HG02938 (cell line): ENCODE results near the gene CYP2U1.
"Not testable (repeated sequence)": the region's sequence is repeated elsewhere in the genome, so short reads cannot be mapped to it uniquely, and the experiment has no call there.

Experiments used
- ATAC-seq: cut with Tn5 transposase; IDR thresholded peaks from one replicate; pipeline ENCODE4 v1.9.1; 2021; ENCODE audit warnings: mild to moderate bottlenecking, moderate library complexity; ENCODE audit not compliant: unreplicated experiment

CYP2U1 gene

GRCh38 chr4:107917500-107917899 is 13.8 kb upstream of the CYP2U1 start:
- ATAC-seq: no peak

- ATAC-seq: no peak
Observed at GRCh38 chr4:107922486-107923473, 8.6 kb upstream of the CYP2U1 start.

DNA sequence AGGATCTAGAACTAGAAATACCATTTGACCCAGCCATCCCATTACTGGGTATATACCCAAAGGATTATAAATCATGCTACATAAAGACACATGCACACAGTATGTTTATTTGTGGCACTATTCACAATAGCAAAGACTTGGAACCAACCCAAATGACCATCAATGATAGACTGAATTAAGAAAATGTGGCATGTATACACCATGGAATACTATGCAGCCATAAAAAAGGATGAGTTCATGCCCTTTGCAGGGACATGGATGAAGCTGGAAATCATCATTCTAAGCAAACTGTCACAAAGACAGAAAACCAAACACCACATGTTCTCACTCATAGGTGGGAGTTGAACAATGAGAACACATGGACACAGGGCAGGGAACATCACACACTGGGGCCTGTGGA is 5.6 kb upstream of the CYP2U1 start:
- not testable (repeated sequence) for ATAC-seq

DNA sequence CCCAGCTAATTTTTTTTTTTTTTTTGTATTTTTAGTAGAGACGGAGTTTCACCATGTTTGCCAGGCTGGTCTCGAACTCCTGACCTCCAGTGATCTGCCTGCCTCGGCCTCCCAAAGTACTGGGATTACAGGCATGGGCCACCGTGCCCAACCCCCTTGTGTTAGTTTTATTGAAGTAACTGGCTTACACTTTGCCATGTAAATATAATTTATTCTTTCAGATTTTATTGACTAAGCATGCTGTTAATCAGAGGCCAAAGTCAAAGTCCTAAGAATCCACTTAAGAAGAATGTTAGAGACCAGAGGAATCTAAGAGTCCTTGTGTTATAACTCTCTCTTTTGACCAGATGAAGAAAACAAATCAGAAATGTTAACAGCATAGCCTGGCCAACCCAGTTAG is 4.5 kb upstream of the CYP2U1 start:
- not testable (repeated sequence) for ATAC-seq

DNA sequence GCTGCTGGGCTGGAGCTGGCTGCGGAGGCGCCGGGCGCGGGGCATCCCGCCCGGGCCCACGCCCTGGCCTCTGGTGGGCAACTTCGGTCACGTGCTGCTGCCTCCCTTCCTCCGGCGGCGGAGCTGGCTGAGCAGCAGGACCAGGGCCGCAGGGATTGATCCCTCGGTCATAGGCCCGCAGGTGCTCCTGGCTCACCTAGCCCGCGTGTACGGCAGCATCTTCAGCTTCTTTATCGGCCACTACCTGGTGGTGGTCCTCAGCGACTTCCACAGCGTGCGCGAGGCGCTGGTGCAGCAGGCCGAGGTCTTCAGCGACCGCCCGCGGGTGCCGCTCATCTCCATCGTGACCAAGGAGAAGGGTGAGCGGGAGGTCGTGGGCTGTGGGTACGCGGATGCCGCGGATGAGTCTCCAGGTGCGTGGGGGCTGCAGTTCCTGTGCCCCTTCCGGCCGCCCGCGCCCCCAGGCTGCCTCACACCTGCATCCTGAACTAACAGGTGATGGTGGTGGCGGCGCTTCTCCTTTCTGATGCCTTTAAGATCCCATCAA is 499 bp downstream of the CYP2U1 start:
- ATAC-seq: peak; percentile 31

DNA sequence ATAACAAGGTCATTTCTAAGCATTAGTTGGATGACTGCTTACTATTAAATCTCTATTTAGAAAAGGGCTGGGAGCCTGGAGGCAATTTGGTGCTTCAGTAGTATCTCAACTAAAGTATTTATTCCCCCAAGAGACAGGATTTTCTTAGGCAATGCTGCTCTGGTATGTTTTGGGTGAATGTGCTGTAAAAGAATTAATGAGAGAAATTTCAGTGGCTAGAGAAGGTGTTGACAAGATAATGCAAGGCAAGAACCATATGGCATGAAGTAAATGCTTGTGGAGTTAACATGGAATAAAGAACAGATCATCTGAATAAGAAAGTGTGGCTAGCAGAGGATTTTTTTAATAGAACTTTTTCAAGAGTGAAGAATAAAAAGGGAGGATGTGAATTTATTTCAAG is 3.9 kb downstream of the CYP2U1 start:
- ATAC-seq: no peak

DNA sequence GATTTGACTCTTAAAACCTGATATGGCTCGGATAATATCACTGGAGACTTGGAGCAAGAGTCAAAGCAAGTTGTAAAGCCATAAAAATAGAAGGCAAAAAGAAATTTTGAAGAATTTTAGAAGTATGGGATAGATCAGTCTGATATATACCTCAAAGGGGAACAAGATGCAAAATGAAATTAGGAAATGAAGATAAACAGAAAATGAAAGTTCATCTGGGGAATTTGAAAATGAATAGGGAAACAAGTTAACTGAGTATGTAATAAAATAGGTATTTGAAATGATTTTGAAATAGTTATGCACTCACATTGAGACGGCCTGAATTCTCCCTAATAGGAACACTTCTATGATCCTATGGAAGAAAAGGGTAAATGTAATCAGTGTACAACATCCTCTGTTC is 5.7 kb downstream of the CYP2U1 start:
- ATAC-seq: no peak

DNA sequence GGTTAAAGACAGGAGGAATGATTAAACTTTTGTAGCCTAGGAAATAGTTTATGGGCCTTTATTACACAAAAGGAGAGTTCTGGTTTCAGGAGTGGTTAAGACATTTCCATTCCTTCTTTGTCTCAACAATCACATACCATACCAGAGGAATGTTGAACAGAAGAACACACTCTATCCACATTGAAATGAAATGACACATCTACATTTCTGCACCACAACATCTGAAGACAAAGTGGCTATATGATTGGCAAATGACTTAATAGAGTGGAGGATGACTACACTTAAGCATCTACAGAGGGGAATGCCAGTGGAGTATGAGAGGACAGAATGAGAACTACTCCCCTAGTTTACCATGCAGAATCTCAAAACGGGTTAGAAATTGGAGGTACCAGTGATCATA is 8.0 kb downstream of the CYP2U1 start:
- no peak for ATAC-seq

GRCh38 chr4:107945809-107946208 is 14.5 kb downstream of the CYP2U1 start:
- no peak for ATAC-seq

- no peak for ATAC-seq
Observed at GRCh38 chr4:107950746-107951540, 19.6 kb downstream of the CYP2U1 start.

DNA sequence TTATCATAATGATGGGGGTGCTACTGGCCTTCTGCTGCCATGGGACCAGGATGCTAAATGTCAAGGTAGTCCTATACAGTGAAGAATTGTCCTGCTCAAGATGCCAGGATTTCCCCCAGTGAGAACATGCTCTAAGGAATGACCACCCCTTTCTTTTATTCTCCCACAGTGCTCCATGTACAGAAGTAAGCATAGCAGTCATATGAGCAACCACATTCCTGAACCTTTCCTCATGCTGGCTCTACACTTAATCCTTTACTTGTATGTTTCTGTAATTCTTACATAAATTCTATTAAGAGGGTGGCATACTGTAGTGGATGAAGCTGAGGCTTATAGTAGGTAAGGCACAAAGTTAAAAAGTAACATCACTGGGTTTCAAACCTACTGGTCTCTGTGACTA is 20.2 kb downstream of the CYP2U1 start:
- no peak for ATAC-seq

DNA sequence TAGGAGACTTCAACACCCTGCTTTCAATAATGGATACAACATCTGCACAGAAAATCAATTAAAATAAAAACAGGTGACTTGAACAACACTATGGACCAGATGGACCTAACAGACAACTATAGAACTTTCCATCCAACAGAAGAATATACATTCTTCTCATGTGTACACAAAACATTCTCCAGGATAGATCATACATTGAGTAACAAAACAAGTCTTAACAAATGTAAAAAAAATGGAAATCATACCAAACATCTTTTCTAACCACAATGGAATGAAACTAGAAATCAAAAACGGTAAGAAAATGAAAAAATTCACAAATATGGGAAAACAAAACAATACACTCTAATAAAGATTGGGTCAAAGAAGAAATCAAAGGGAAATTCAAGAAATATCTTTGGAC is 24.7 kb downstream of the CYP2U1 start:
- ATAC-seq: no peak

DNA sequence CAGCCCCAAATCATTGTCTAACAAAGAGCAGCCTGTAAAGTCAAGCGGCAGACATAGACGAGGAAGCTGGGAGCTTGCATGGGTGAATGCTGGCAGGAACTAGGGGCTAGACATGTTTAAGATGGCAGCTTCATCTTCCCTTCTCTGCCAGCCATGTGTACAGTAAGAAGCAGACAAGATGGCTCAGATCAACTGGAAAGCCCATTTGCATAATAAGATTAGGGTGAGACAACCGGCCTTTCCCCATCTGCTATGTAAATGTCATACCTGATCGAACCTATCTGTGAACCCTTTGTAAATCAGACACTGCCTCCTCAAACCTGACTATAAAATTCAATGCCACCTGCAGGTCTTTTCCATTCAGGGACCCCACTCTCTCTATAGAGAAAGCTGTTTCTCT is 35.6 kb downstream of the CYP2U1 start:
- ATAC-seq: no peak

DNA sequence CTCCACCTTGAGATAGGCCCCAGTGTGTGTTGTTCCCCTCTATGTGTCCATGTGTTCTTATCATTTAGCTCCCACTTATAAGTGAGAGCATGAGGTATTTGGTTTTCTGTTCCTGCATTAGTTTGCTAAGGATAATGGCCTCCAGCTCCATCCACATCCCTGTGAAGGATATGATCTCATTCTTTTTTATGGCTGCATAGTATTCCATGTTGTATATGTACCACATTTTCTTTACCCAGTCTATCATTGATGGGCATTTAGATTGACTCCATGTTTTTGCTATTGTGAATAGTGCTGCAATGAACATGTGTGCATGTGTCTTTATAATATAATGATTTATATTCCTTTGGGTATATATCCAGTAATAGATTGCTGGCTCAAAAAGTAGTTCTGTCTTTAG is 36.2 kb downstream of the CYP2U1 start:
- not testable (repeated sequence) for ATAC-seq

DNA sequence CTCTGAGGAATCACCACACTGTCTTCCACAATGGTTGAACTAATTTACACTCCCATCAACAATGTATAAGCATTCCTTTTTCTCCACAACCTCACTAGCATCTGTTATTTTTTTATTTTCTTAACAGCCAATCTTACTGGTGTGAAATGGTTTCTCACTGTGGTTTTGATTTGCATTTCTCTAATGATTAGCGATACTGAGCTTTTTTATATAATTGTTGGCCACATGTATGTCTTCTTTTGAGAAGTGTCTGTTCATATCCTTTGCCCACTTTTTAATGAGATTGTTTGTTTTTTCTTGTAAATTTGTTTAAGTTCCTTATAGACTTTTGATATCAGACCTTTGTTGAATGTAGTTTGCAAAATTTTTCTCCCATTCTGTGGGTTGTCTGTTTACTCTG is 36.6 kb downstream of the CYP2U1 start:
- not testable (repeated sequence) for ATAC-seq

DNA sequence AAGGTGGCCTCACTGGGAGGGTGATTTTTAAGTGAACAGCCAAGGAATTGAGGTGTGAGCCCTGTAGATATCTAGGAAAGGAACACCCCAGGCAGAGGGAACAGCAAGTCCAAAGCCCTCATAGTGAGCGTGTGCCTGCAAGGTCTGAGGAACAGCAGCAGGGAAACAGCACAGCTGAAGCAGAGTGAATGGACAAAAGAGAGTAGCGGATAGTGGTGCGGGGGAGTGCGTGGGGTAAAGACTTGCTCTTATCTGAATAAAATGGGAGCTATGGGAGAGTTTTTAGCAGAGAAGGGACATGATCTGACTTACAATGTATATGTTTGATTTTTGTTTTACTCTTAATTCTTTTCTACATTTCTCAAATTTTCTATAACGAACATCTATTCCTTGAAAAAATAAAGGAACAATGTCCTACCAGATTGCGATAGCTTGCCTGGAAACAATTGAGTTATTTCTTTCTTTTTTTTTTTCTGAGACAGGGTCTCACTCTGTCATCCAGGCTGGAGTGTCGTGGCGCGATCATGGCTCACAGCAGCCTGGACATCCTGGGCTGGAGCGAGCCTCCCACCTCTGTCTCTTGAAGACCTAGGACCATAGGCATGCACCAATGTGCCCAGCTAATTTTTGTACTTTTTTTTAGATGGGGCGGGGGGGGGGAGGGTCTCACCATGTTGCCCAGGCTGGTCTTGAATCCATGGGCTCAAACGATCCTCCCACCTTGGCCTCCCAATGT is 38.9 kb downstream of the CYP2U1 start:
- no peak for ATAC-seq

DNA sequence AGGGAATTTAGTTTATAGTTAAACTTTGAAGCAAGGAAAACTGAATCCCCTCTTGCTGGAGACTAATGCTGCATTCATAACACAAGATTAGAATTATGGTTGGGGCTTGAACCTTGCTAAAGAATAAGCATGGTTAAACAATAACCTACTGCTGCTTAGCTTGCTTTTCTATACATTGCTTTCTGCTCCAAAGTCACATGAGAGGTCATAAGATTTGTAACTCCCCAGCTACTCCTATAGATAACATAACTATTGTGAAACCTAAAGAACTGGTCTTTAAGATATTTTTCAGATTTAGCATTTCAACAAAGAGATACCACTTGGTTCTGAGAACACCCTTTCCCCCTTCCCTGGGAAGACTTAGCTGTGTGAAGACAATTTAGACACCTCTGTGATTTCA is 41.3 kb downstream of the CYP2U1 start:
- no peak for ATAC-seq

DNA sequence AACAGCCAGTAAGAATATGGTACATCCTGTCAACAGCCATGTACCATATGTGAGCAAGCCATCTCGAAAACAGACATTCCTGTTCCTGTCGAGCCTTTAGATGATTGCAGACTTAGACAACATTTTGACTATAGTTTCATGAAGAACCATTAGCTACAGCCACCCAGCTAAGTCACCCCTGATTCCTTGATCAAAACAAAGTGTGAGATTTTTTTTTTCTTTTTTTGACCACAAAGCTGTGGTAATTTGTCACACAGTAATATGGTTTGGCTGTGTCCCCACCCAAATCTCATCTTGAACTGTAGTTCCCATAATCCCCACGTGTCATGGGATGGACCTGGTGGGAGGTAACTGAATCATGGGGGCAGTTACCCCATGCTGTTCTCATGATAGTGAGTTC is 43.2 kb downstream of the CYP2U1 start:
- ATAC-seq: no peak

DNA sequence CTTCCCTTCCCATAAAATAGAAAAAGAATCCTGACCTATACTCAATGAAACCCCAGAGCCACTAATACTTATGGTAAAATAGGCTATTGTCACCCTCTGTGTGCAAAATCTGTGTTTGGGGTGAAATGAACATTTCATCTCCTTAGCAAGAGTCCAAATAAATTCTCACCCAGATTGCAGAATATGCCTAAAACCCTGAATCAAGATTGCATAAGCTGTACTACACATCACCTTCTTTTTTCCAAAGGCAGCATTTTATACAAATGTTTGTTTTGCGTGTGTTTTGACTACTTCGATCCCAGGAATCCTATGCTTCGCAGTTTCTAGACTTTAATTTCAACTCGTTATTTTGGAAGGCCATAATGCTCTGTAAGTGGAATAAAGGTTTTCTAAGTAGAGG is 46.1 kb downstream of the CYP2U1 start:
- no peak for ATAC-seq

GRCh38 chr4:107977966-107978705 is 46.8 kb downstream of the CYP2U1 start:
- no peak for ATAC-seq
